ENCODE measurements around the gene UGCG.

- no peak for TF ChIP-seq CTCF (IDR thresholded peaks at IDR 0.05)
- TF ChIP-seq POLR2A (IDR thresholded peaks at IDR 0.05), result no peak
These were observed 12.8 kb downstream of the UGCG start for GRCh38 chr9:111909444-111909843.
